Measurements from ENCODE around the gene CAPN5.

DNA sequence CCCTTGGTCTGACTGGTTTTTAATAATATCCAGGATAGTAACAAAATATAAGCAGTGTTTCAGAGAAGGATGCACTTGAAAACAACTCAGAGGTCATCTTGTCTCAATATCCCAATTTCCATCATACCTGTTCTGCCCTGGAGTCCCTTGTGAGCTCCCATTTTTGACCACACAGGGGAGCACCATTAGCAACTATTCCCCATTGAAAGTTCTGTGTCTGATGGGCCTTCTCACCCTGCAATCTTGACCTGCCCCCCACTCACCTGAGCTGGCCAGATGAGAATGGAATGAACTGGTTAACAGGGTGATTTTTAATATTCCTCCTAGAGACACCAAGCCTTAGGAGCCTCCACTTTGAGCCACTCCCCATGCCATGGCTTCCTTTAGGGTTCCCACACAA, 3.8 kb upstream of the CAPN5 start:
- TF ChIP-seq, protein P1, sequence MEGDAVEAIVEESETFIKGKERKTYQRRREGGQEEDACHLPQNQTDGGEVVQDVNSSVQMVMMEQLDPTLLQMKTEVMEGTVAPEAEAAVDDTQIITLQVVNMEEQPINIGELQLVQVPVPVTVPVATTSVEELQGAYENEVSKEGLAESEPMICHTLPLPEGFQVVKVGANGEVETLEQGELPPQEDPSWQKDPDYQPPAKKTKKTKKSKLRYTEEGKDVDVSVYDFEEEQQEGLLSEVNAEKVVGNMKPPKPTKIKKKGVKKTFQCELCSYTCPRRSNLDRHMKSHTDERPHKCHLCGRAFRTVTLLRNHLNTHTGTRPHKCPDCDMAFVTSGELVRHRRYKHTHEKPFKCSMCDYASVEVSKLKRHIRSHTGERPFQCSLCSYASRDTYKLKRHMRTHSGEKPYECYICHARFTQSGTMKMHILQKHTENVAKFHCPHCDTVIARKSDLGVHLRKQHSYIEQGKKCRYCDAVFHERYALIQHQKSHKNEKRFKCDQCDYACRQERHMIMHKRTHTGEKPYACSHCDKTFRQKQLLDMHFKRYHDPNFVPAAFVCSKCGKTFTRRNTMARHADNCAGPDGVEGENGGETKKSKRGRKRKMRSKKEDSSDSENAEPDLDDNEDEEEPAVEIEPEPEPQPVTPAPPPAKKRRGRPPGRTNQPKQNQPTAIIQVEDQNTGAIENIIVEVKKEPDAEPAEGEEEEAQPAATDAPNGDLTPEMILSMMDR (conservative IDR thresholded peaks at IDR 0.05 in 1 of 2, IDR thresholded peaks at IDR 0.05 in 1 of 2; ENCODE audit: extremely low read depth in 1 of 2, insufficient read depth in 1 of 2, low read depth in 1 of 2, low read length in 2 of 2), result peak in 1 of 2 donors; percentile 45
- TF ChIP-seq EZH2 (IDR thresholded peaks at IDR 0.05; ENCODE audit: borderline replicate concordance, low read length), result no peak

Data from mammary epithelial cell (primary cell).